KG1 (cell line): Measurements from ENCODE around the gene RIN3.
"Not testable (repeated sequence)": the region's sequence is repeated elsewhere in the genome, so short reads cannot be mapped to it uniquely, and the experiment has no call there.

Experiments
- DNase-seq: peaks from one replicate; lab custom pipeline; 2025; lab: John Stamatoyannopoulos, UW

The RIN3 gene

DNA sequence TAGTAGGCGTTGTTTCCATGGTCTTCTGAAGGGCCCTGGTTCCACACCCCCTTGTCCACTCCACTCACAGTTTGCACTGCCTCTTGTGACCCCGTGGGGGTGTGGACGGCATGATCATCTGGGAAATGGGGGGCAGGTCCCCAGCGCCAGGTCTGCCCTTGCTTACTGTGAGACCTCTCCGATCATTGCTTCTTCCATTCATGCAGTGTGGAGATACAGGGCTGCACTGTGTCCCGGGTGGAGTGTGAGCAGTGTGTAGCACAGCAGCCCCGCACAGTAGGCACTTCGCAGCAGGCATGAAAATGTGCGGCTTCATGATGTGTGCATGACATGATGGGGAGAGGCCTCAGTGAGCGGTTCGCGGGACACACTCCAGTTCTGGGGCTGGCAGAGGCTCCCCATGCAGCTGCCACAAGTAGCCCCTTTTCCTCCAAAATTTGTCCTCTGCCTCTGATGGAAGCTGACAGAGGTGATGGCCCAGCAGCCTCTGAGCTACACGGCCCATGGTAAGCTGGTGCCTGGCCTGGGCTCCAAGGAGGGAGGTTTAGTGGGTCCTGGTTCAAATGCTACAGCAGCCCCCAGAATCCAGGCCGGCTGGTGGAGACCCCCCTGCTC lies 15.0 kb downstream of the RIN3 start:
- DNase-seq = no peak

DNA sequence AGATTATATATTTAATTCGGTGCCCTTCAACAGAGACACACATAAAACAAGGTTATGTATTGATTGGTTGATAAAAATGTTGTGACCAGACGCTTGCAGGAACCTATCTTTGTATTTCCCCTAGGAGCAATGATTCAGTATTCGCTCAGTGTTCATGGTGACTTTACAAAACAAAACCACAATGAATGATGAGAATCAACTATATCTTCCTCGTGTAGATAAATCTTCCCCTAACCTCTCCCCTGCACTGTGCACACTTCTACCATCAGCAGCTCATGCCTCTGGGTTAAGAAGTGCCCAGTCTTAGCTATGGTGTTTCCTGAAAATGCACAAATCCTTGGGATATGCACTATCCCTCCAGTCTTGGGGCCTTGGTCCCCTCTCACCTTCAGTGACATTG lies 16.3 kb downstream of the RIN3 start:
- no peak for DNase-seq

DNA sequence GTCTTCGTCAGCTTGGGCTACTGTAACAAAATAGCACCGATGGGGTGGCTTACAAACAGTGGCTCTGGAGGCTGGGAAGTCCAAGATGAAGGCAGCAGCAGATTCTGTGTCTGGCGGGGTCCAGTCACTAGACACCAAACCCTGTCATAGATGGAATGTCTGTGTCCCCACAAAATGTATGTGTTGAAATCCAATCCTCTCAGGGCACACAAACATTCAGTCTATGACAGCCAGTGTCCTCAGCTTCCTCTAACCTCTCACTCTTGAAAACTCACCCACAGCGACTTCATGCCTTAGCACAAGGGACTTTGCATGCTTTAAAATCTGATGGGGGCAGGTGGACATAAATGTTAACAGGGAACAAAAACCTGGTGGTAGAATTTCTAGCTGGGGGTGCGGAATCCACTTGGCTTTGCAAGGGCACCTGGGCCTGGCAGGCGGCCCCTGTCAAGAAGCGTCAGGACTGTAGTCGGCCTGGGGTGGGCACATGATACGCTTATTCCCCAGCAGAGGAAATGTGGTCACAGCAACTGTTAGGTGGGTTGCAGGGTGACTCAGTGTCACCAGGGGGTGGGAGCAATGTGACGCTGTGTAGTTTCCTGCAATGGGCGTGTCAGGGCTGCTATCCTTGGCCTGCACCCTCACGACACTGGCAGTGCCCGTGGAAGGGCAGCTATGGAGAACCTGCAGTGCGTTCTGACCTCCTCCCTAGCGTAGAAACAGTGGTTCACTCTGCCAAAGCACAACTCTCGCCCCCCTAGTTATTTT lies 17.7 kb downstream of the RIN3 start:
- DNase-seq = peak; percentile 52

DNA sequence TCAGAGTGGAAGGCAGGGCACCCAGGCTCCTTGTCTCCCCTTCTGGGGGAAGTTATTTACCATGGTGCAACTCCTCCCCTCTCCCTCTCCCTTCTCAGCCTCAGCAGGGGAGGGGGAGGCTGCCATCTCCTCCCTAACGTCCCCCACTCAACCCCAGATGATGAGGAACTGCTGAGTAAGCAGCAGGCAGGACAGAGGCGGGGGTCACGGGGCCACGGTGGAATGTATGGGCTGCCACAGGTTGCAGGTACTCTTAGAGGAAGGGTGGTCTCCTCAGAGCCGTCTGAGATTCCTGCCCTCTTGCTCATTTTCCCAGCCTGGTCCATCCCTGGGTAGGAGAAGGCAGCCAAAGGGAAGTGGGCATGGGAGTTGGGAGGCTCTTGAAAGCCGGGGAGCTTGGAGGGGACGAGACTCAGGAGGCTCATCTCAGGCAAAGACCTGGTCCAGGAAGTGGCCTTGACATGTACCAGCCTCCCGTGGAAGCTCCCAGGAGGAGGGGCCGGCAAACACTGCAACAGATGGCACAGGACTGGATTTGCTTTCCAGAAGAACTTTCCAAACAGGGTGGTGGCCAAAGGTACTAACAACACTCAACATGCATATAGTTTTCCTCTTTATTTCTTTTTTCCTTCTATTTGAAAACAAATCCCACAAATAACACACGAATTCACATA lies 19.0 kb downstream of the RIN3 start:
- no peak for DNase-seq

DNA sequence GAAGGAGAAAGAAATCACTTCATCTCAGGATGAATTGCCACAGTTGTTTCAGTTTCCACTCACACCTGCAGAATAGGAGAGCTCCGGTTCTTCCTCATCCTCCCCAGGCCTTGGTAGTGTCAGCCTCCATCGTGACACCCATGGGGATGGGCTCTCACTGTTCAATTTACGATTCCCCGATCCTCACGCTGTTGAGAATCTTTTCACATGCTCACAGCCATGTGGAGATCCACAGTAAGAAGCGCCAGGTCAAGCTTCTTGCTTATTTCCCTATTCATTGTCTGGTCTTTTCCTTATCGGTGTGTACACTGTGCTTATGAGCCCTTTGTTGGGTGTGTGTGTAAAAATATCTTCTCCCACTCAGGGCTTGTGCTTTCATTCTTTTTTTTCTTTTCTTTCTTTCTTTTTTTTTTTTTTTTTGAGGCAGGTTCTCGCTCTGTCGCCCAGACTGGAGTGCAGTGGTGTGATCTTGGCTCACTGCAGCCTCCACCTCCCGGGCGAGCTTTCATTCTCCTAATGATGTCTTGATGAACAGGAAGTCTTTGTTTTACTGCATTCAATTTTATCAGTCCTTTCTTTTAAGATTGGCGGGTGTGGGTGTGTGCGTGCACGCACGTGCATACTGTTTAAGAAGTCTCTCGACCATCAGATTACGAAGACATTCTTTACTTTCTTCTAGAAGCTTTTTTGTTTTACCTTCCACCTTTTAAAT lies 21.5 kb downstream of the RIN3 start:
- DNase-seq = no peak

DNA sequence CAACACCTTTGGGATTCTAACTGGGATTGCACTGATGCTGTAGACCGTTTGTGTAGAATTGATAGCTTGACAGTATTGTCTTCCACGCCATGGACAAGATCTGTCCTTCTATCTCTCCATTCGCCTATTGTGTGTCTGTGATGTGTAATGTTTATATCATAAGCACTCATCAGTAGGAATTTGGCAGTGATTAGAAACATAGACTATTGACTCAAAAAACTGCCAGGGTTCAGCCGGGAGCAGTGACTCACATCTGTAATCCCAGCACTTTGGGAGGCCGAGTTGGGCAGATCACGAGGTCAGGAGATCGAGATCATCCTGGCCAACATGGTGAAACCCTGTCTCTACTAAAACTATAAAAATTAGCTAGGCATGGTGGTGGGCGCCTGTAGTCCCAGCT lies 22.6 kb downstream of the RIN3 start:
- DNase-seq = not testable (repeated sequence)

DNA sequence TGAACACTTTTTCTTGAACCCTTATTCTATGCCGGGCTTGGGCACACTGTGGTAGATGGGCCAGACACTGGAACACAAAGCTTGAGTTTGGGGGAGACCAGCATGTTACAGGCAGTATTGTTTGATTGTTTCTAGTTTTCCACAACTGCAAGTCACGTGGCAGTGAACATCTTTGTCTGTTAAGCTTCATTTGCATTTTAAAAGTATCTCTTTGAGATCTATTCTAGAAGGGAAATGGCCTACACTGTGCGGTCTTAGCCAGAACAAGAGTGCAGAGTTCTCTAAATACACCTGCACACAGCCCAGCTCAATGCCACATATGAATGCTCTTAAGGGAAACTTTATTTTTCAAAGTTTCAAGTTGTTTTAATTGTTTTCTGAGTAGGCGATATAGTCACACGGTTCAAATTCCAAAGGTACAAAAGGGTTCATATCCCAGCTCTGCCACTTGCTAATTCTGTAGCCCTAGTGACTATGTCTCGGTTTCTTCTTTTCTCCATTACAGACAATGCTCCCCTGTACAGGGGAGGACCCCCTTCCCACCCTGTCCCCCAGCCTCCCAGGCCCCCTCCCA lies 24.9 kb downstream of the RIN3 start:
- DNase-seq = no peak

DNA sequence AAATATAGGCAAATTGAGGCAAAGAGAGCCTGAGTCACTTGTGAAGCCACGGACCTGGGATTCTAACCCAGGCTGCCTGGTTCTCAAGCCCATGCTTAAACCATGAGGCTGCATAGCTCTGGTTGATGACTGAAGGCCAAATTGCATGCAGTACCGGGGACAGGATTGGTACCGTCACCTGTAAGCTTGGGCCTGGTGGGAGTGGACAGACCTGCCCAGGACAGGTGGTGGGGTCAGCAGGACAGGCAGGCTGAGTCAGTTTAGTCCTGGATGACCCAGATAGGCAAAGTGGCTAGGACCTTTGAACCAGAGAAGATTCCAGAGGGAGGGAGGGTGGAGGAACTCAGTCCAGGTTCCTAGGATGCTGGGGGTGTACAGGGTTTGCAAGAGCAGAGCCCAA lies 25.8 kb downstream of the RIN3 start:
- DNase-seq = no peak

DNA sequence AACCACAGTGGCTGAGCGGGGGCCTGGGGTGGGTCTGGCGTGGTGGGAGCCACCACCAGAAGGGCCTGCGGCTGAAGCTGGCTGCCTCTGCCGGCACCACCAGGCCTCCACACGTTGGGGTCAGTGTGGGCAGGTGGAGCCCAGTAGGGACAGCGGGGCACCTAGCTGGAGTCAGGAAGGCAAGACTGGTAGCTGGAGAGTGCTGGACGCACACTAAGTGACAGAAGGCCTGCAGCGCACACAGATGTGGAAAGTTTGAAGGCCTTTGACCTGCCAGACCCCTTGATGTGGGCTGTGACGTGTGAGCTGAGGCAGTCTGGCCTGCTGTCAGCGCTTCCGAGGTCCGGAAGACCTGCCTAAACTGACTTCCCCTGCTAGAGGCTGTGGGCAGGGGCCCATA lies 26.3 kb downstream of the RIN3 start:
- no peak for DNase-seq

DNA sequence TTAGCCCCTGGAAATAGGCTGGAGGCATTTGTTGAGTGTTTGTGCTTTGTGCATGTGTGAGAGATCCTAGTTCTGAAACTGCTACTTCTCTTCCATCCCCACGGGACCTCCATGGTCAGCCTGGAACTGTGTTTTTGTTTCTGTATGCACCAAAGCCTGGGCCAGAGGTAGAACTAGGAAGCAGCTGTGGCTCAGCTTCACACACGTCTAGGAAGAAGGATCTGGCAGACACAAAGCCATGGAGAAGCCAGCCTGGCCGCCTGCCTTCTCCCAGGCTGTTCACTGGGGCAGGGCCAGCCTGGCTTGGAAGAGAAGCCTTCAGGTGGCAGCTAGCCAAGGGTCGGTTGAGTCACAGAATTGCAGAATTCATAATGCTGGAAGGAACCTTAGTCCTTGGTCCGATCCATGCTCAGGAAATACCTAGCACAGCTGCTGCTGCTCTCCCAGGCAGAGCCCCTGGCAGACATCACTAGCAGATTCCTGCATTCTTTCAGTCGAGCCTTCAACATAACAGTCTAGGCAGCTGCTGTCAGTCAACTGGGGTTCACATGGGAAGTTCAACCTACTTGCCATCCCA lies 27.0 kb downstream of the RIN3 start:
- DNase-seq = no peak

DNA sequence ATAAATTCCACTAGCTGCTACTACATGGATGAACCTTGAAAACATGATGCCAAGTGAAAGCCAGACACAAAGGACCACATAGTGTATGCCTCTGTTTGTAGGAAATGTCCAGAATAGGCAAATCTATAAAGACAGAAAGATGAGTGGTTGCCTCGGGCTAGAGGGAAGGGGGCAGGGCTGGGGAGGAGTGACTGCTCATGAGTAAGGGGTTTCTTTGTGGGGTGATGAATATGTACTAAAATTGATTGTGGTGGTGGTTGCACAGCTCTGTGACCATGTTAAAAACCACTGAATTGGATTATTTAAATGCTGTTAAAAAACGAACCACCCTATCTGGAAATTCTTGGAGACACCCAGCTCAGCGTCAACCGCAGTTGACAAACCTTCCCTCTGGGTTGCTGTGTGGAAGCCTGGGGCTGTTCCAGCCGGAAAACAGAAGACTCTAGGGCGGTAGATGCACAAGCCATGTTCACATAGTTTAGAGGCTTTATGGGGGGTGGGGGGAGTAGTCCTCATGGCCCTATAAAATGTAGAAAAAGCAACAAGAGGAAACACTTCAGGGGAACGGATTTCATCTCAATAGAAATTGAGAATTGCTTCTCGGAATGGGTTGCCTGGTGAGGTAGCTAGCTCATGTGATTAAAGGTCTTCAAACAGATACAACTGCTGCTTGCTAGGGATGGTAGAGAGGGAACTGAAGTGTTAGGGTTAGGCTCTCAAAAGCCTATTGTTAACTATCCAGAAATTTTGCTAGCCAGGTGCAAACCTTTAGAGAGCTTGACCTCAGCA lies 29.4 kb downstream of the RIN3 start:
- DNase-seq = no peak

DNA sequence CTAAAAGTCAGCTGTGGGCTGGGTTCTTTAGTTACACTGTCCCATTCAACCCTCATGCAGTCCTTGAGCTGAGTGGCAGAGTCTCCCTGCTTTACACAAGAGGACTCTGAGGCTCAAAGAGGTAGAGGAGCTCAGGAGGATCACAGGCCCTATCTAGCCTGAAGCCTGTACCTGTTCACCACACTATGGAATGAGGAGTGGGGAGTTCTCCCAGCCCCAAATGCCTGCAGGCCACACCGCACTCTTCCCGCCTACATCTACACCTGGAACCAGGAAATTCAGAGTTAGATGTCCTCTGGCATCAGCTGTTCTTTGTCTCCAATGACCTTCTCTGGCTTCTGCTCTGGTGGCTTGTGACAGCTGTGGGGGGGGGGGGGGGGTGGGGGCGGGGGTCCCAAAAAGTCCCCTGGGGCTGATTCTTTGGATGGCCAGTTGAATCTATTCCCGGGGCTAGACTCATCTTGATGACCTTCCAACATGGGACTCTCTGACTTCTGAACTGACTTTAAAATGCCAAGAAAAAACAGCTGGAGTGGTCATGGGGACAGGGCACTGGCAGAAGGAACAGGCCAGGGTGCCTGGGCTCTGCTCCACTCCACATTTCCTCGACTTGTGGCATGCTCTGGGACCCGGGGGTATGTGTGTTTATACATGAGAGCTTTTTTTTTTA lies 30.6 kb downstream of the RIN3 start:
- DNase-seq = no peak

DNA sequence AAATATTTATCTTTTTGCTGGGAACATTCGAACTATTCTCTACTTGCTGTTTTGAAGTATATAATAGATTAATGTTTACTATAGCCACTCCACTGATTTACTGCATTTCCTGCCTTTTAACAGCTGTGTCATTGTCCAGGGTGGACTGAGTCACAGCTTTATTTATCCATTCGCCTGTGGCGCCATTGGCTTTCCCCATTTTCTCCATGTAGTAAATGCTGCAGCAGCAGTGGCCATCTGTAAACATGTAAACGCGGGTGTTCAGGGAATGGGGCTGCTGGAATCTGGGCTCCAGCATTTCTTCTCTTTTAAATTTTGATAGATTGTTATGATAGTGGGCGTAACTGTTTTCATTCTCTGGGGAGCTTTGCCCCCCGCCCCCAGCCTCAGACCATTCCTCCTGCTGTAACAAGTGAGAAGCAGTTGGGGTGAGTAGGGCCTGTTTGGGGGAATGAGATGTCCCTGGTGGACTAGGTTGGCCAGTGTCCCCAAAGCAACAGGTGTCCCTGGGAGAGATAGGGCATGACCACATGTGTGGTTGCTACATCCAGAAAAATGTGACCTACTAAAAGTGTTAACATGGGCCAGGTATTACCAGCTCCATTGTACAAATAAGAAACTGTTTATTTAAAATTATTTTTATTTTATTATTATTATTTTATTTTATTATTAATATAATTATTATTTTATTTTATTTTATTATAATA lies 32.9 kb downstream of the RIN3 start:
- DNase-seq = no peak

DNA sequence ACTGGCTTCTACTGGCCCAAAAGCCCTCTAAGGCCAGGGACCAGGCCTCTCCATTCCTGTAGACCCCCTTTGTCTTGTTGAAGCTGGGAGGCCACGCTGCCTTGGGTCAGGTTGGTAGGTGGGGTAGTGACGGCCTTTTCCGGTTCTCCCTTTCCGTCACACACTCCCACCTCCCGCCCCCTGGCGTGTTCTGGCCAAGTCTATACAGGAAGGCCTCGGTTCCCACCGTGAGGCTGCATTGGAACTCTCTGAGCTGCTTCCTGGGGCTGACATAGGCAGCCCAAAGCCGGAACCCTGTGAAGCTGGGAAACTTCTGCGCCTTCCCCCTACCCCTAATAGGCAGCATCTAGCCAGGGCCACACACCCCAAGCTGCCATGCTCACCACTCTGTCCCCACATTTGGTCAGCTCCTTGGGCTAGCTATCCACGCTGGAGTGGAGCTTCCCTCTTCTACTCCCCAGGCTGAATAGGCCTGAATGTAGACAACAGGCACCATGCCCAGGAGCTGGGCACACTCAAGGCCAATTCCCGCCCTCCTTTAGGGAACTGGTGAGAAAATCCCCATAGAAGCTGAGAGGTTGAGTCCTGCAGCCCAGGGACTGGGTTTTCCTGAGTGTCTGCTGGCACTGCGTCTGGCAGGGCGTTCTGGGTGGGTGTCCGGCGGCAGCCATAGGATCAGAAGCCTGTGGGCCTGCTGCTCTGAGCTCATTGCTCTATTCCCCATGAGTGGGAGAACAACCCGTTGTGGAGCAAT lies 35.7 kb downstream of the RIN3 start:
- DNase-seq = no peak

DNA sequence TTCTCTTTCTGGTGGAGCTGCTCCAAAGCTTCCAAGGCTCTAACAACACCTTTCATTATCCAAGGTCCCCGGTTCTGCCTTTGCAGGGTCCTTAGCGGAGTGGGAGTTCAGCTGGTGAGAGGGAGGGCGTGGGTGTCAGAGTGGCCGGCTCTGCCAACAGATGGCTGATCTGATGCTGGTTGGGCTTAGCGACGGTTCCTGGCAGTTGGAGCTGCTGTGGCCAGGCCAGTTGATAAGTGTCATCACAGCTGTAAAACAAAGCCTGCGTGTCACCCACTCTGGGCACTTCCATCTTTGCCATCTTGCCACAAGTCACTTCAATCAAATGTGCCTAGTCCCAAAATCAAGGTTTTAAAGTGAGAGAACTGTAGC lies 36.3 kb downstream of the RIN3 start:
- no peak for DNase-seq

DNA sequence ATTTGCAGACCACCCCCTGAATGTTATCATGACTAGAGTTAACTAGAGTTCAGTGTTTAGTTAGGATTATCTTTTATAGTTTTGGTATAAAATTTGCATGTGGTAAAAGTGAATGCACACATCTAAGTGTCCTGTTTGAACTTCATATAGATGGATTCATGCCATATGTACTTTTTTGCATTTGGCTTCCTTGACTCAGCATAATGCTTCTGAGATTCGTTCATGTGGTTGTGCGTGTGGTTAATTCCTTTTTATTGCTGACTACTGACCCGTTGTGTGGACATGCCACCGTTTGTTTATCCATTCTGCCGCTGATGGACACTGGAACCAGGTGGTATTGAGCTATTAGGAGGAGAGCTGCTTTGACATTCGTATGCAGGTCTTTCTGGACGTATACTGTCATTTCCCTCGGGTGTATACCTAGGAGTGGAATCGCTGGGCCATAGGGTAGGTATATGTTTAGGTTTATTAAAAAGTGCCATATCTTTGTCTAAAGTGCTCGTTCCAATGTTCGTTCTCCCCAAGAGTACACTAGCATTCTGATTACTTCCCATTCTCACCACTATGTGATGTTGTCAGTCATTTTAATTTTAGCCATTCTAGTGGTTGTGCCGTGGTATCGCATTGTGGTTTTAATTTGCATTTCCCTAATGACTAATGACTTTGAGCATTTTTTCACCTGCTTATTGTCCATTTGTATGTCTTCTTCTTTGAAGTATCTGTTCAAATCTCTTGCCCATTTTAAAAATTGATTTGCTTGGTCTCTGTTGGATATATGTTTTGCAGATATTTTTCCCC lies 37.7 kb downstream of the RIN3 start:
- DNase-seq = no peak

DNA sequence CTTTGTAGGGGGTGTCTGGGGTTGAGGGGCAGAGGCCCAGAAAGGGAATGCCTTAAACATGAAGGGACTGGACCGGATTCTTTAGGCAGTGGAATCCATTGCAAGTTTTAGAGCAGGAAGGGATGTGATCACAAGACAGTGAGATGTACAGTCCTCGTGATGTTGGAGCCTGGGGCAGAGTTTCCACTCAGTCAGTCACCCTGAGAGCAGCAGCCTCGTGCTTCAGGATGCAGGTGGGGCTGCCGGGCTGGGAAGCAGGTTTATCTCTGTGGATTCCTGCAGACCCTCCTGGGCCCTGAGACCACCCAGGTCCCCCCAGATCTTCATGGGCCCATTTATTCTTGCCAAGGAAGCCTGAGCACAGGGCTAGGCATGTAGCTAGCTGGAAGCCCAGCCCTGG lies 38.5 kb downstream of the RIN3 start:
- DNase-seq = no peak

DNA sequence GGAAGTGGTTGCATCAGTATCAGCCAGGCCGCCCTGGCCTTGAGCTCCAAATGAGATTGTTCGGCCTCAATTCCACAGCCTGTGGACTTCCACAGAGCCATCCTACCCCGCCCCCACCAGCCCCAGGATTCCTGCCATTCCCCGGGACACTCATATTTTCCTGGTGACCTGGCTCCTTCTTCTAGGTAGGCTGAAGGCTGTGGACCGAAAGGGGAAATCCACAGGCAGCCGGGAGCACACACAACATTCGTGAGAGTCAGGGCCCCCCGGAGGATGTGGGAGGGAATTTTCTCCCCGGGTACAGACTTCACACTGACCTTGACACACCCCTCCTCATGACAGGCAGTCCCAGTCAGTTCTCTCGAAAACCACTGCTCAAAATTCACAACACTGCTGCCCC lies 39.9 kb downstream of the RIN3 start:
- no peak for DNase-seq
